Thoracic aorta (tissue), 2 donors: ENCODE data around the gene COLQ. TPM values are rescaled to one million over a fixed set of nuclear protein-coding genes. Genes with fewer than 3 reads are reported as not detected.

Experiments used
- ATAC-seq: fragments of 150-250 bp; one replicate; pipeline ENCODE4 v1.8.0; 2017; ENCODE audit warnings: low read depth; ENCODE audit not compliant: insufficient number of reproducible peaks, low FRiP score
- DNase-seq: peaks from one replicate; pipeline ENCODE4 v3.0.0-alpha.2; 2020; ENCODE audit warnings: low spot score
- H3K27ac ChIP-seq, 2 donors: fragments of 200-600 bp; sonication (generic); 1 replicate in 1 of 2; 2 replicates in 1 of 2; pipeline ENCODE4 v1.5.1; 2016; ENCODE audit warnings: mild to moderate bottlenecking in 2 of 2, moderate library complexity in 2 of 2
- H3K27me3 ChIP-seq: fragments of 200-600 bp; sonication (generic); replicated peaks from 2 replicates; pipeline ENCODE4 v1.6.0; 2016; ENCODE audit warnings: mild to moderate bottlenecking; ENCODE audit not compliant: insufficient read depth
- H3K36me3 ChIP-seq: fragments of 200-600 bp; sonication (generic); one replicate; pipeline ENCODE4 v1.5.1; 2016
- H3K4me1 ChIP-seq, 2 donors: fragments of 200-600 bp; sonication (generic); 1 replicate in 1 of 2; 2 replicates in 1 of 2; pipeline versions ENCODE4 v1.5.1 to v1.6.0; 2016; ENCODE audit warnings: low read depth in 2 of 2, mild to moderate bottlenecking in 1 of 2; ENCODE audit not compliant: control insufficient read depth in 1 of 2
- H3K4me3 ChIP-seq: fragments of 200-600 bp; sonication (generic); 2 replicates; pipeline ENCODE4 v1.5.1; 2016; ENCODE audit warnings: mild to moderate bottlenecking
- H3K9me3 ChIP-seq: fragments of 200-600 bp; sonication (generic); 2 replicates; pipeline ENCODE4 v1.5.1; 2016
- total RNA-seq, 2 donors: library from RNA; depleted of rRNA; stranded (reverse); fragments of >200 nt; gene quantifications; one replicate each; pipeline versions ENCODE4 v1.1.0 to v1.2.3, GENCODE V29; 2016
- TF ChIP-seq, protein P1 (sequence below): fragments of 200-600 bp; sonication (generic); IDR thresholded peaks from one replicate; pipeline ENCODE4 v1.5.1; 2019; ENCODE audit warnings: antibody characterized with exemption

The COLQ gene
- total RNA-seq, 2 donors from 2014 or later, result 3.2 to 9.3 TPM

DNA sequence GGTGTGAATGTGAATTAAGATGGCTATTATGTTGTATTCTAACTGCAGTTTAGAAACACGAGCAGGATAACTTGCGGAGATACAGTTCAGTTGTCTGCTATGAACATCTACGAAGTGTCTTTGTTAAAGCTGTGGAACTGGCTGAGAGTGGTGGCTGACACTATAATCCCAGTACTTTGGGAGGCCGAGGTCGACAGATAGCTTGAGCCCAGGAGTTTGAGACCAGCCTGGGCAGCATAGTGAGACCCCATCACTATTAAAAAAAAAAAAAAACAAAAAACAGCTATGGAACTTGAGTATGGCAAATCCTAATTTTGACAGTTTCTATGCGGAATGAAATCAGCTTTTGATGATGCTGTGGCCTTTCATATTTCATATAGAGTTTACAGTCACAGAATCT is 92.4 kb downstream of the COLQ start:
- no peak for DNase-seq

DNA sequence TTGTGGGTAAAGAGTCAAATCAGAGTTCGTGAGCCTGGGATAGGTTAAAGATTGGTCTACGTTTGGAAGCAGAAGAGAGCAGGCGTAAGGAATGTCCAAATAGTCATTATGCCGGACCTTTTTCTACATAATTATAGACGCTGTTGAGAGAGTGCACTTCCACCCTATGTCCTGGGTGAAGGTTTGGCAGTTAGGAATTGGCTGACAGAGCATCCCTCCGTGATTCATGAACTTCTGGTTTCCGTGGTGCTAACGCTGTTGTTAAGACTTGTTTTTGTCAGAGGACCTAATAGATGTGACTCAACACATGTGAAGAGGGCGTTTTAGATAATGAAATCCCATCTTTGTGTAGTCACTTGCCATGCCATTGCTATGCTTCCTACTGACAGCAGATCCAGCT is 93.0 kb downstream of the COLQ start:
- Histone ChIP-seq H3K36me3 (peaks cover 16% of the 10 kb centered on the region), H3K27me3 (no peaks in the 10 kb centered on the region), H3K9me3 (no peaks in the 10 kb centered on the region), H3K4me3 (peak overlapping the region; percentile 99), H3K4me1 (peaks cover 21 to 46% of the 10 kb centered on the region in 2 donors), H3K27ac (peak overlapping the region; percentile 80 to 89)
- peak; percentile 62 for ATAC-seq
- no peak for DNase-seq
- TF ChIP-seq, protein P1, sequence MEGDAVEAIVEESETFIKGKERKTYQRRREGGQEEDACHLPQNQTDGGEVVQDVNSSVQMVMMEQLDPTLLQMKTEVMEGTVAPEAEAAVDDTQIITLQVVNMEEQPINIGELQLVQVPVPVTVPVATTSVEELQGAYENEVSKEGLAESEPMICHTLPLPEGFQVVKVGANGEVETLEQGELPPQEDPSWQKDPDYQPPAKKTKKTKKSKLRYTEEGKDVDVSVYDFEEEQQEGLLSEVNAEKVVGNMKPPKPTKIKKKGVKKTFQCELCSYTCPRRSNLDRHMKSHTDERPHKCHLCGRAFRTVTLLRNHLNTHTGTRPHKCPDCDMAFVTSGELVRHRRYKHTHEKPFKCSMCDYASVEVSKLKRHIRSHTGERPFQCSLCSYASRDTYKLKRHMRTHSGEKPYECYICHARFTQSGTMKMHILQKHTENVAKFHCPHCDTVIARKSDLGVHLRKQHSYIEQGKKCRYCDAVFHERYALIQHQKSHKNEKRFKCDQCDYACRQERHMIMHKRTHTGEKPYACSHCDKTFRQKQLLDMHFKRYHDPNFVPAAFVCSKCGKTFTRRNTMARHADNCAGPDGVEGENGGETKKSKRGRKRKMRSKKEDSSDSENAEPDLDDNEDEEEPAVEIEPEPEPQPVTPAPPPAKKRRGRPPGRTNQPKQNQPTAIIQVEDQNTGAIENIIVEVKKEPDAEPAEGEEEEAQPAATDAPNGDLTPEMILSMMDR, result no peak

More for the DNA sequence above, 92.4 kb downstream of the COLQ start:
- Histone ChIP-seq H3K27ac (peak overlapping the region; percentile 20 to 89), H3K4me1 (peaks cover 21 to 46% of the 10 kb centered on the region in 2 donors), H3K4me3 (peak overlapping the region; percentile 99), H3K9me3 (no peaks in the 10 kb centered on the region), H3K36me3 (peaks cover 19% of the 10 kb centered on the region), H3K27me3 (no peaks in the 10 kb centered on the region)
- ATAC-seq, result no peak
- TF ChIP-seq, protein P1, result no peak

DNA sequence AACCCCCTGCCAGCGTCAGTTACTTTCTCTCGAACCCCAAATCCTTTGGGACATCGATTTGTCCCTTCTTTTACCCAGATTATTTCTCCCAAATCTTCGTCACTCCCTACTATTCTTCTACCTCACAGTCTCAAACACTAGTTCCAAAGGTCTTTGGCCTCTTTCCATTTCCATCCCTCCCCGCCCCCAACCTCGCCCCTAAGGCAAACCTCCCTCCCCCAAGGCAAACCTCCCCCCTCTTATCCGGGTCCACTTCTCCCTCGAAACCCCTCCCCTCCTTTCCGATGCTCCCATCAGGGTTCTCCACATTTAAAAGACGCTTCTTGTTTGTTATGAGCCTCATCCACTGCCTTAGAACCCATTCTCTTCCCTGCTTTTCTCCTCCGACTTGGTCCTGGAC is 93.5 kb downstream of the COLQ start:
- TF ChIP-seq, protein P1, result no peak
- Histone ChIP-seq H3K27me3 (no peaks in the 10 kb centered on the region), H3K4me1 (peaks cover 21 to 46% of the 10 kb centered on the region in 2 donors), H3K36me3 (peaks cover 19% of the 10 kb centered on the region), H3K4me3 (peak overlapping the region; percentile 99), H3K27ac (peak overlapping the region; percentile 80 to 89), H3K9me3 (no peaks in the 10 kb centered on the region)
- DNase-seq (no peak), ATAC-seq (no peak)

DNA sequence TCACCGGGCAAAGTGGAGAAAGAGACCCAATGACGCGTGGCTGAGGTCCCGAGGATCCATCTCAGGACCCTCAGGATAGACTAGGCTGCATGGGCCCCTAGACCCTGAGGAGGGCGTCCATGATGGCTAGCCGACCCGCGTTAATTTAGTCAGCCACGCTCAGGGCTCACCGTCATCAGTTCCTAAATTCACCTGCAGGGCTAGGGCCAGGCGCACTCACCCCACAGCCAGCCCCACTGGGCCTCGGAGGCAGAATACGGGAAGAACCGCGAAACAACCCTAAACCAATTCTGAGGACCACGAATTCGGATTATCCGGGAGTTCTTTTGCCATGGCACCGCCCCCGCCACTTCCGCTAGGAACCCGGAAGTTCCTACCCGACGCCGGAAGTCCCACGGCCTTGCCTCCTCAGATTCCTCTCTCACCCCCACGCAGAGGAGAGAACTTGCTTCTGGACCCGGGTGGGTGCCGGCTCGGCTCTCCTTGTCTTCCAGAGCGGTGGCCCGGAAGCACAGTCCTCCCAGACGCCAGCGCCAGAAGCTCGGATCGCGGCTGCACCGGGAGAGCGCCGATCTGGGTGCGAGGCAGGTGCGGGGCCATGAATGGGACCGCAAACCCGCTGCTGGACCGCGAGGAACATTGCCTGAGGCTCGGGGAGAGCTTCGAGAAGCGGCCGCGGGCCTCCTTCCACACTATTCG is 94.2 kb downstream of the COLQ start, which contains the start of the genes EAF1 and METTL6:
EAF1 (plus strand) TSS at position 417 of the 699 bp plus-strand sequence; CDS start at position 599, 182 bp downstream.
METTL6 (minus strand) TSS at position 363 of the 699 bp plus-strand sequence. CDS start 1,033 bp downstream, outside the sequence.
- TF ChIP-seq, protein P1, result peak; percentile 46
- H3K4me1 ChIP-seq, result peaks cover 21 to 46% of the 10 kb centered on the region in 2 donors

DNA sequence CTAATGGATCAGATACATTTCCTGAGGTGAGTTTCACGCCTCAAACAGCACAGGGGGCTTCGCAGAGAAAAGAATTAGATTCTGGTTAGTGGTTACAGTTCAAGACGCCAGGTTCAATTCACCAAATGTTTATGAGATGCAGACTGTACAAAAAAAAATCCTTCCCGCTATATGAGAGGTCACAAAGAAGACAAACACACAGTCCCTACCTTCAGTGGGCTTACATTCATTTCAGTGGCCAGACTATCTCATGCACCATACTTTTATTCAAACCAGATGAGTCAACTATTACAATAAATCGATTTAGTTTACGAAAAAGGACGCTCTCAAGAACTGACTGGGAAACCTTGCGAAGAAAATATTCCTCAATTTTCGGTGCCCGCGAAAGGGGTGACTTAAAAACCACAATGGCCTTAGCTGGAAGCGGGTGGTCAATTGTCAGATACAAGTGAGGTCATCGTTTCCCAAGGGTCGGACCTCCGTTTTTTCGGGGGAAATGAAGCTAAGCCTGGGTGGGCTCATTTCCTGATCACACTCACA is 94.9 kb downstream of the COLQ start:
- H3K36me3 ChIP-seq, result peaks cover 13% of the 10 kb centered on the region
- H3K9me3 ChIP-seq, result no peaks in the 10 kb centered on the region
- TF ChIP-seq, protein P1, result no peak
- H3K4me3 ChIP-seq, result peak overlapping the region; percentile 99
- ATAC-seq, result no peak
- H3K4me1 ChIP-seq, result peaks cover 21 to 46% of the 10 kb centered on the region in 2 donors
- no peak for DNase-seq
- H3K27ac ChIP-seq, result peak overlapping the region; percentile 80 to 89
- H3K27me3 ChIP-seq, result no peaks in the 10 kb centered on the region

More for the DNA sequence above, 94.2 kb downstream of the COLQ start, which contains the start of the genes EAF1 and METTL6:
- Histone ChIP-seq H3K9me3 (no peaks in the 10 kb centered on the region), H3K4me3 (peak within 1 kb of the TSS; percentile 99), H3K27ac (peak within 1 kb of the TSS; percentile 80 to 89), H3K36me3 (peaks cover 19% of the 10 kb centered on the region), H3K27me3 (no peaks in the 10 kb centered on the region)
- peak; percentile 44 for ATAC-seq
- DNase-seq, result peak; percentile 64
